ENCODE measurements around the gene SIVA1. TPM values are rescaled to one million over a fixed set of nuclear protein-coding genes. Genes with fewer than 3 reads are reported as not detected.

The SIVA1 gene
- total RNA-seq, 2 experiments from 2014 or later = 97.6 to 109 TPM

DNA sequence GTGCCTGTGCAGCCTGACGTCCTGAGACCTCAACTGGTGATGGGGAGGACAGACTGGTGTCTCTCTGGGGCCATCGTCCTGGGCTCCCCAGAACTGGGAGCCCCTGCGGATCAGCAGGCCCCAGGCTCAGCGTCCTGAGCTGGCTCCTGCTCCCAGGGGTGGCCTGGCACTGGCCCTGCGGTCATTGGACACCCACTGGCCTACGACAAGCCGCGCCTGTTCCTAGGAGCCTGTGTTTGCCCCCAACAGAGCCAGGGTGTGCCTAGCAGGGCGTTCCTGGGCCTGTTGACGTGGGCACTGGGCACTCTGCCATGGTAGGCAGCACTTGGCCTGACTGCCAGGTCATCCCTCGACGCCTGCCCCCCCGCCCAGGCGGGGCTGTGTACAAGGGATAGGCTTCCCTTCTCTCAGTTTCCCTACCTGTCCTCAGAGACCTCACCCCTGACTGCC lies 20.6 kb upstream of the SIVA1 start:
- ChIA-PET POLR2A (no interaction called here), CTCF (no interaction called here)

GRCh38 chr14:104732931-104733681 lies 19.8 kb upstream of the SIVA1 start:
- ChIA-PET CTCF (interaction anchor here (1.1 kb wide), 1 partner anchor 10 kb away, joined by 3 read pairs; the partner anchor contains the start of gene ADSS1), POLR2A (no interaction called here)
- no peak for DNase-seq

More for the DNA sequence above, 20.6 kb upstream of the SIVA1 start:
- DNase-seq = no peak
- no peak overlapping the region for H3K4me3 Mint-ChIP-seq
- intact Hi-C loops (cut with micrococcal nuclease) = no loop called here
- H3K27me3 Mint-ChIP-seq = no peaks in the 10 kb centered on the region
- H3K27ac Mint-ChIP-seq = no peak overlapping the region
- no peaks in the 10 kb centered on the region for H3K9me3 Mint-ChIP-seq
- H3K4me1 Mint-ChIP-seq (ENCODE audit: low read depth) = no peaks in the 10 kb centered on the region
- no peaks in the 10 kb centered on the region for H3K36me3 Mint-ChIP-seq

DNA sequence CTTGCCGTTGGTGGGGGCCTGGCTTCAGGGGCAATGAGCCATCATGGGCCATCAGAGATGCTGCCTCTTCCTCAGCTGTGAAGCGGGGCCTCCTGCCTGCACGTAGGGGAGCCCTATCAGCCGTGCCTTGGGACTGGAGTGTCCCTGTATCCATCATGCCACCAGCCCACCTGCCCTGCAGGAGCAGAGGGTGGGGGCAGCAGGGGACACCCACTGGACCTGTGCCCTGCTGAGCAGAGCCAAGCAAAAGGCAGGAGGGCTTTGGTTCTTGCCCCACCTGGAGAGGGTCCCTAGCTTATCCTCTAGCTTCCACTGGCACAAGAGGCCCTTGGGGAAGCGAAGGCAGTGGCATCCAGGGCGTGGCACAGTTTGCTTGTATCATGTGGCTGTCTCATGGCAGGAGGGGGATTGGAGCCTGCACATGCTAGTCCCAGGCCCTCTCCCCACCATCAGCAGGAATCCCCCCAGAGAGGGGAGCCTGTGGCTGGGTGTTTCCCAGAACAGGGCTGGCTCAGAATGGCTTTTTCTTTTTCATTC lies 18.8 kb upstream of the SIVA1 start:
- intact Hi-C loops (cut with micrococcal nuclease) = no loop called here
- Mint-ChIP-seq H3K9me3 (no peaks in the 10 kb centered on the region), H3K36me3 (no peaks in the 10 kb centered on the region), H3K4me1 (ENCODE audit: low read depth) (no peaks in the 10 kb centered on the region), H3K4me3 (no peak overlapping the region), H3K27ac (no peak overlapping the region), H3K27me3 (no peaks in the 10 kb centered on the region)
- no peak for DNase-seq
- ChIA-PET CTCF (interaction anchor here (1.1 kb wide), 1 partner anchor 11 kb away, joined by 3 read pairs; the partner anchor contains the start of gene ADSS1), POLR2A (no interaction called here)

More at GRCh38 chr14:104732931-104733681, 19.8 kb upstream of the SIVA1 start:
- Mint-ChIP-seq H3K27ac (no peak overlapping the region), H3K4me1 (ENCODE audit: low read depth) (no peaks in the 10 kb centered on the region), H3K4me3 (no peak overlapping the region), H3K27me3 (no peaks in the 10 kb centered on the region), H3K9me3 (no peaks in the 10 kb centered on the region), H3K36me3 (no peaks in the 10 kb centered on the region)
- intact Hi-C loops (cut with micrococcal nuclease) = no loop called here

GRCh38 chr14:104734601-104734990 lies 18.4 kb upstream of the SIVA1 start:
- ChIA-PET POLR2A (no interaction called here), CTCF (interaction anchor here (1.1 kb wide), 1 partner anchor 11 kb away, joined by 3 read pairs; the partner anchor contains the start of gene ADSS1)
- Mint-ChIP-seq H3K27me3 (no peaks in the 10 kb centered on the region), H3K9me3 (no peaks in the 10 kb centered on the region), H3K36me3 (no peaks in the 10 kb centered on the region), H3K4me3 (no peak overlapping the region), H3K4me1 (ENCODE audit: low read depth) (no peaks in the 10 kb centered on the region), H3K27ac (no peak overlapping the region)
- DNase-seq = no peak
- intact Hi-C loops (cut with micrococcal nuclease) = no loop called here

- DNase-seq = no peak
- Mint-ChIP-seq H3K27ac (no peak overlapping the region), H3K9me3 (no peaks in the 10 kb centered on the region), H3K4me3 (no peak overlapping the region), H3K36me3 (no peaks in the 10 kb centered on the region), H3K4me1 (ENCODE audit: low read depth) (no peaks in the 10 kb centered on the region), H3K27me3 (no peaks in the 10 kb centered on the region)
- ChIA-PET CTCF (no interaction called here), POLR2A (no interaction called here)
- intact Hi-C loops (cut with micrococcal nuclease) = no loop called here
Observed at GRCh38 chr14:104734991-104735779, 17.8 kb upstream of the SIVA1 start.

- Mint-ChIP-seq H3K4me1 (ENCODE audit: low read depth) (no peaks in the 10 kb centered on the region), H3K36me3 (no peaks in the 10 kb centered on the region), H3K4me3 (no peak overlapping the region), H3K27me3 (no peaks in the 10 kb centered on the region), H3K27ac (no peak overlapping the region), H3K9me3 (no peaks in the 10 kb centered on the region)
- intact Hi-C loops (cut with micrococcal nuclease) = no loop called here
- ChIA-PET CTCF (no interaction called here), POLR2A (no interaction called here)
- no peak for DNase-seq
Observed at GRCh38 chr14:104735830-104736642, 16.9 kb upstream of the SIVA1 start.

DNA sequence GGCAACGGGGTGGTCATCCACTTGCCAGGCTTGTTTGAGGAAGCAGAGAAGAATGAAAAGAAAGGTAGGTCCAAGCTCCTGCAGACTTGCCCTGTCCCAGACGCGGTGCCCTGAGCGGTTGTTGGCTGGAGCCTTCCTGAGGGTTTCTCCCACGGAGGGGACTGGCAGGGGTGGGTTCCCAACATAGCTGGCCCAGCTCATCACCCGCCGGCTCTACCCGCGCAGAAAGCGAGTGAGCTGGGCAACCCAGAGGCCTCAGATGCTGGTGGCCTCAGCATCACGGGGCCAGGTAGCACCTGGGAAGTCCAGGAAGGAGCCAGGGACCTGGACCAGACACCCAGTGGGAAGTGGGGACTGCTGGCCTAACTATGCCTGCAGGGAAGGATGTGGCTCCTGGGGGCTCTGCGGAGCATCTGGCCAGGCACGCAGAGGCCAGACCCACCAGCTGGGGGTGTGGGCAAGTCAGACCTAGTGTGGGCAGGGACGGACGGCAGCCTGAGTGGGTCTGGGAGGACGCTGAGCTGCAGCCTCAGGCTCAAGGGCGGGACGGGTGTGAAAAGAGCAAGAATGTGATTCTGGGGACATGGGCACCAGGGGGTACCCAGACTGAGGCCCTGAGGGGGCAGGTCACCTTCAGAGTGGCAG lies 14.4 kb upstream of the SIVA1 start:
- ChIA-PET POLR2A (no interaction called here), CTCF (interaction anchor here (1.0 kb wide), 1 partner anchor 87 kb away, joined by 3 read pairs; no protein-coding TSS in a partner anchor)
- no peaks in the 10 kb centered on the region for H3K4me1 Mint-ChIP-seq (ENCODE audit: low read depth)

DNA sequence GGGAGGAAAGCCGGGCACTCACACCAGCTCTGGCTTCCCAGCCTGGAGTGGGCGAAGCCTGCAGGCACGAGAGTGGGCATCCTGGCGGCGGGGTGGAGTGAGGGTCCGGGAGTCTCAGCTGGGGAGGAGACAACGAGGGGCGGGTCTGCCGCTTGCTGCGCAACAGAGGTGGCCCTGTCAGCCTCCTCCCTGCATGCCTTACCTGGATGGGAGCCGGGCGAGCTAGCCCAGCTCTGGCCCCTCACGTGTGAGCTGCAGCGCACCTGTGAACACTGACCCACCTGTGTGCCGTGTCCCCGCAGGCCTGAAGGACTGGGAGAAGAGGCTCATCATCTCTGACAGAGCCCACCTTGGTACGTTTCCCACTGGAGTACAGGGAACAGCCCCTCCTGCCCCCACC lies 13.9 kb upstream of the SIVA1 start:
- H3K36me3 Mint-ChIP-seq = no peaks in the 10 kb centered on the region
- H3K9me3 Mint-ChIP-seq = no peaks in the 10 kb centered on the region
- no peak for DNase-seq
- CTCF ChIA-PET = no interaction called here
- POLR2A ChIA-PET = no interaction called here
- H3K4me1 Mint-ChIP-seq (ENCODE audit: low read depth) = no peaks in the 10 kb centered on the region
- intact Hi-C loops (cut with micrococcal nuclease) = no loop called here
- H3K4me3 Mint-ChIP-seq = no peak overlapping the region
- H3K27ac Mint-ChIP-seq = no peak overlapping the region
- H3K27me3 Mint-ChIP-seq = no peaks in the 10 kb centered on the region

More for the DNA sequence above, 14.4 kb upstream of the SIVA1 start:
- Mint-ChIP-seq H3K4me3 (no peak overlapping the region), H3K9me3 (no peaks in the 10 kb centered on the region), H3K36me3 (no peaks in the 10 kb centered on the region), H3K27ac (no peak overlapping the region), H3K27me3 (no peaks in the 10 kb centered on the region)
- no peak for DNase-seq
- intact Hi-C loops (cut with micrococcal nuclease) = no loop called here

GRCh38 chr14:104739546-104740516 lies 13.1 kb upstream of the SIVA1 start:
- ChIA-PET CTCF (no interaction called here), POLR2A (no interaction called here)
- Mint-ChIP-seq H3K36me3 (no peaks in the 10 kb centered on the region), H3K27me3 (no peaks in the 10 kb centered on the region), H3K4me3 (no peak overlapping the region), H3K9me3 (no peaks in the 10 kb centered on the region), H3K27ac (no peak overlapping the region), H3K4me1 (ENCODE audit: low read depth) (no peaks in the 10 kb centered on the region)
- intact Hi-C loops (cut with micrococcal nuclease) = no loop called here
- DNase-seq = no peak

GRCh38 chr14:104741108-104741802 lies 11.7 kb upstream of the SIVA1 start:
- no peak for DNase-seq
- Mint-ChIP-seq H3K27ac (no peak overlapping the region), H3K4me3 (no peak overlapping the region), H3K36me3 (no peaks in the 10 kb centered on the region), H3K9me3 (no peaks in the 10 kb centered on the region), H3K4me1 (ENCODE audit: low read depth) (peaks cover 11% of the 10 kb centered on the region), H3K27me3 (no peaks in the 10 kb centered on the region)
- intact Hi-C loops (cut with micrococcal nuclease) = no loop called here
- ChIA-PET POLR2A (no interaction called here), CTCF (interaction anchor here (0.6 kb wide), 1 partner anchor 39 kb away, joined by 3 read pairs; no protein-coding TSS in a partner anchor)
